Epidermal melanocyte (primary cell): Measurements from ENCODE around the gene PLXDC2.
"Not testable (repeated sequence)": the region's sequence is repeated elsewhere in the genome, so short reads cannot be mapped to it uniquely, and the experiment has no call there.

ENCODE experiments used
- DNase-seq: peaks from one replicate; pipeline ENCODE4 v3.0.0; 2011; ENCODE audit warnings: low spot score; ENCODE audit not compliant: insufficient read length

Gene PLXDC2

GRCh38 chr10:19974138-19974537 is 157.9 kb downstream of the PLXDC2 start:
- no peak for DNase-seq

- DNase-seq = no peak
Observed at GRCh38 chr10:19974554-19974953, 158.3 kb downstream of the PLXDC2 start.

GRCh38 chr10:19977097-19977521 is 160.9 kb downstream of the PLXDC2 start:
- no peak for DNase-seq

- no peak for DNase-seq
Observed at GRCh38 chr10:19979628-19980027, 163.4 kb downstream of the PLXDC2 start.

- no peak for DNase-seq
Observed at GRCh38 chr10:19983880-19984565, 167.8 kb downstream of the PLXDC2 start.

GRCh38 chr10:19985745-19986144 is 169.5 kb downstream of the PLXDC2 start:
- DNase-seq = no peak

GRCh38 chr10:19986591-19986990 is 170.4 kb downstream of the PLXDC2 start:
- no peak for DNase-seq

GRCh38 chr10:19987931-19988330 is 171.7 kb downstream of the PLXDC2 start:
- no peak for DNase-seq

- DNase-seq = no peak
Observed at GRCh38 chr10:19993714-19994315, 177.6 kb downstream of the PLXDC2 start.

GRCh38 chr10:19998482-19998881 is 182.2 kb downstream of the PLXDC2 start:
- DNase-seq = no peak

GRCh38 chr10:19999431-19999830 is 183.2 kb downstream of the PLXDC2 start:
- no peak for DNase-seq

GRCh38 chr10:20002026-20002425 is 185.8 kb downstream of the PLXDC2 start:
- DNase-seq = not testable (repeated sequence)

GRCh38 chr10:20002657-20003056 is 186.4 kb downstream of the PLXDC2 start:
- DNase-seq = no peak

GRCh38 chr10:20004087-20004523 is 187.9 kb downstream of the PLXDC2 start:
- no peak for DNase-seq

GRCh38 chr10:20005638-20006037 is 189.4 kb downstream of the PLXDC2 start:
- no peak for DNase-seq

- DNase-seq = no peak
Observed at GRCh38 chr10:20006169-20006870, 190.1 kb downstream of the PLXDC2 start.

- no peak for DNase-seq
Observed at GRCh38 chr10:20007426-20007825, 191.2 kb downstream of the PLXDC2 start.

GRCh38 chr10:20013991-20014750 is 197.9 kb downstream of the PLXDC2 start:
- no peak for DNase-seq

- DNase-seq = no peak
Observed at GRCh38 chr10:20017961-20018360, 201.7 kb downstream of the PLXDC2 start.

- no peak for DNase-seq
Observed at GRCh38 chr10:20020677-20021076, 204.4 kb downstream of the PLXDC2 start.

GRCh38 chr10:20029523-20029922 is 213.3 kb downstream of the PLXDC2 start:
- no peak for DNase-seq

GRCh38 chr10:20033476-20033875 is 217.2 kb downstream of the PLXDC2 start:
- DNase-seq = no peak
